ENCODE data around the gene HIVEP3. TPM values are rescaled to one million over a fixed set of nuclear protein-coding genes. Genes with fewer than 3 reads are reported as not detected.

HIVEP3 gene
- total and polyA plus RNA-seq, 2 of the 13 experiments (the other 11 are each of a cell fraction or from before 2014, with no cell fraction given), result 0.05 TPM; not detected in 1

- no peak for FAIRE-seq
- WGBS (ENCODE audit: low lambda C conversion rate), result 11% methylated on average over 5 of the region's 6 CpGs
- no peak for TF ChIP-seq ZNF224 (CRISPR knock-in tag; IDR thresholded peaks at IDR 0.05)
- no peak for TF ChIP-seq FOXC1 (CRISPR knock-in tag; IDR thresholded peaks at IDR 0.05; ENCODE audit: borderline replicate concordance)
- no peak for TF ChIP-seq KIAA2018 (CRISPR knock-in tag; IDR thresholded peaks at IDR 0.05; ENCODE audit: borderline replicate concordance)
- TF ChIP-seq NR2C2 (CRISPR knock-in tag; IDR thresholded peaks at IDR 0.05; ENCODE audit: borderline replicate concordance), result no peak
- no peak for TF ChIP-seq POLR2A (IDR thresholded peaks at IDR 0.05; ENCODE audit: insufficient read depth in 1 of 2, low read depth in 2 of 2, low read length in 2 of 2)
- no peak for TF ChIP-seq TBL1XR1 (IDR thresholded peaks at IDR 0.05; ENCODE audit: borderline replicate concordance, low read length, partially characterized antibody)
- no peak for TF ChIP-seq PATZ1 (CRISPR knock-in tag; IDR thresholded peaks at IDR 0.05)
- TF ChIP-seq SMARCE1 (IDR thresholded peaks at IDR 0.05; ENCODE audit: borderline replicate concordance), result no peak
- no peak for TF ChIP-seq ZNF337 (CRISPR knock-in tag; IDR thresholded peaks at IDR 0.05; ENCODE audit: borderline replicate concordance, low read depth)
- TF ChIP-seq HOXA3 (CRISPR knock-in tag; IDR thresholded peaks at IDR 0.05), result no peak
- TF ChIP-seq FOXP1 (IDR thresholded peaks at IDR 0.05), result no peak
- TF ChIP-seq FOXP1 (CRISPR knock-in tag; IDR thresholded peaks at IDR 0.05), result no peak
- no peak for TF ChIP-seq ZBTB8A (CRISPR knock-in tag; IDR thresholded peaks at IDR 0.05; ENCODE audit: borderline replicate concordance, low read depth)
- TF ChIP-seq ZNF878 (CRISPR knock-in tag; IDR thresholded peaks at IDR 0.05), result no peak
- TF ChIP-seq PAF1 (CRISPR knock-in tag; IDR thresholded peaks at IDR 0.05), result no peak
- no peak for TF ChIP-seq ZNF251 (CRISPR knock-in tag; IDR thresholded peaks at IDR 0.05)
Measured at GRCh38 chr1:41682845-41683625, 235.7 kb downstream of the HIVEP3 start.

More at GRCh38 chr1:41682845-41683625, 235.7 kb downstream of the HIVEP3 start:
- Histone ChIP-seq H3K4me1 (ENCODE audit: insufficient read depth, low read length) (no peaks in the 10 kb centered on the region), H3K4me3 (replicated peaks in 1 of 3; ENCODE audit: insufficient read depth in 1 of 3, low read depth in 2 of 3, low read length in 3 of 3) (no peak overlapping the region), H3K27ac (ENCODE audit: extremely low read length, insufficient read depth, low read length) (no peak overlapping the region), H3K9ac (ENCODE audit: insufficient read depth, low read depth, low read length) (no peak overlapping the region), H3K79me2 (ENCODE audit: insufficient read depth, low read length) (no peaks in the 10 kb centered on the region), H3K36me3 (replicated peaks in 1 of 2; ENCODE audit: control insufficient read depth in 1 of 2, insufficient read depth in 2 of 2, low read length in 2 of 2) (no peaks in the 10 kb centered on the region), H4K20me1 (ENCODE audit: insufficient read depth, low read length) (no peaks in the 10 kb centered on the region), H3K27me3 (ENCODE audit: control insufficient read depth in 1 of 2, insufficient read depth in 2 of 2, low read length in 2 of 2) (peaks cover 2 to 7% of the 10 kb centered on the region in 2 experiments; a peak in 2 of 5 replicates), H3K9me3 (ENCODE audit: low read length) (no peaks in the 10 kb centered on the region), H2AFZ (ENCODE audit: low read length) (no peak overlapping the region), H3K4me2 (ENCODE audit: low read depth, low read length) (no peak overlapping the region)
- DNase-seq (ENCODE audit: low spot score) (no peak), ATAC-seq (no peak)
- CTCF ChIA-PET (ENCODE audit: low intra/inter-chr PET ratio, low total read pairs), result no interaction called here
- POLR2A ChIA-PET, result no interaction called here
- in situ Hi-C loops (cut with HindIII; ENCODE audit: extremely low pct_ligation_motif_present, low pct_unique_long_range_greater_than_20kb) (no loop called here), intact Hi-C loops (cut with micrococcal nuclease; ENCODE audit: unreplicated experiment) (no loop called here)
- BruUV-seq (replicated peaks), result no TSS peak

Measured in HepG2 (cell line).